Uterus (tissue), 4 donors: ENCODE measurements around the gene BBS1. TPM values are rescaled to one million over a fixed set of nuclear protein-coding genes. Genes with fewer than 3 reads are reported as not detected.

Source experiments
- DNase-seq, 2 donors: peaks; one replicate each; pipeline ENCODE4 v3.0.0-alpha.2; 2019 to 2020
- H3K27ac ChIP-seq, 2 donors: fragments of 200-600 bp; sonication (generic); 1 replicate in 1 of 2; 2 replicates in 1 of 2; pipeline ENCODE4 v1.5.1; 2016 to 2018
- H3K27me3 ChIP-seq, 2 donors: fragments of 200-600 bp; sonication (generic); one replicate each; pipeline ENCODE4 v1.5.1; 2018 to 2019; ENCODE audit warnings: control low read depth in 1 of 2
- H3K36me3 ChIP-seq, 2 donors: fragments of 200-600 bp; sonication (generic); one replicate each; pipeline ENCODE4 v1.5.1; 2019; ENCODE audit warnings: control low read depth in 1 of 2
- H3K4me1 ChIP-seq, 2 donors: fragments of 200-600 bp; sonication (generic); one replicate each; pipeline ENCODE4 v1.5.1; 2018 to 2019; ENCODE audit warnings: control low read depth in 1 of 2
- H3K4me3 ChIP-seq, 2 donors: fragments of 200-600 bp; sonication (generic); 1 replicate in 1 of 2; 2 replicates in 1 of 2; pipeline ENCODE4 v1.5.1; 2018 to 2019; ENCODE audit warnings: mild to moderate bottlenecking in 1 of 2
- H3K9me3 ChIP-seq, 2 donors: fragments of 200-600 bp; sonication (generic); one replicate each; pipeline ENCODE4 v1.5.1; 2019; ENCODE audit warnings: control low read depth in 1 of 2
- POLR2A ChIP-seq, 2 donors: fragments of 450-650 bp; IDR thresholded peaks; one replicate each; pipeline ENCODE4 v1.6.1; 2016; ENCODE audit warnings: antibody characterized with exemption in 2 of 2, mild to moderate bottlenecking in 1 of 2, moderate library complexity in 1 of 2
- intact Hi-C: fragments of 100-400 bp; cut with DNase I; formaldehyde crosslinking; loops from one replicate; pipeline ENCODE4 v1.15.1; 2023; ENCODE audit warnings: low total_unique reads
- total RNA-seq, 4 donors: library from RNA; depleted of rRNA in 3 of 4; stranded (reverse); fragments of >200 nt in 3 of 4; gene quantifications; one replicate each; pipeline versions ENCODE4 v1.1.0 to v1.2.4, GENCODE V29; 2014 to 2023
- TF ChIP-seq, protein P1 (sequence below), 4 experiments: fragments of 200-600 bp in 2 of 4; fragments of 450-650 bp in 2 of 4; sonication (generic) in 2 of 4; IDR thresholded peaks; one replicate each; pipeline ENCODE4 v1.5.1; 2016 to 2019; ENCODE audit warnings: antibody characterized with exemption in 4 of 4, mild to moderate bottlenecking in 2 of 4, moderate library complexity in 1 of 4
- donor health status: DM: yes; HTN: yes; CAD: no.

Gene BBS1
- total RNA-seq, 4 donors from 2014 or later, result 32.1 to 84.4 (median 56.8) TPM

DNA sequence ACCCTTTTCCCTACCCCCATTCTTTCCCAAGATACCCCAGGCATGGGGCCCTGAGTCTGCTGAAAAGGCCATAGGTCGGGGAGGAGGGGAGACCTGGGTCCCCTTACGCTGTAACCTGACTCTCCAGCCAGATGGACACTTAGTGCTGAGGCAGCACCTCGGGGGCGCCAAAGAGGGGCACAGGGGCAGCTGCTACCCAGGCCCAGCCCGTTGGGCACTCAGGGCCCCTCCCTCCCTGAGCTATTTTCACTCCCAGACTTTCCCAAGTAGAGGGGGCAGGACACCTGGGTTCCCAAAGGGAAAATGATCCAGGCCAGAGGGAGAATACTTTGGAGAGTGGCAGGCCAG, 37.2 kb downstream of the BBS1 start:
- intact Hi-C loops, result no loop called here
- Histone ChIP-seq H3K27me3 (no peaks in the 10 kb centered on the region), H3K9me3 (no peaks in the 10 kb centered on the region), H3K27ac (peak overlapping the region in 1 of 2 donors; percentile 67), H3K4me3 (no peak overlapping the region), H3K4me1 (peaks cover 0 to 6% of the 10 kb centered on the region in 2 donors), H3K36me3 (no peaks in the 10 kb centered on the region)
- TF ChIP-seq POLR2A (IDR thresholded peaks at IDR 0.05), result no peak
- TF ChIP-seq, protein P1, sequence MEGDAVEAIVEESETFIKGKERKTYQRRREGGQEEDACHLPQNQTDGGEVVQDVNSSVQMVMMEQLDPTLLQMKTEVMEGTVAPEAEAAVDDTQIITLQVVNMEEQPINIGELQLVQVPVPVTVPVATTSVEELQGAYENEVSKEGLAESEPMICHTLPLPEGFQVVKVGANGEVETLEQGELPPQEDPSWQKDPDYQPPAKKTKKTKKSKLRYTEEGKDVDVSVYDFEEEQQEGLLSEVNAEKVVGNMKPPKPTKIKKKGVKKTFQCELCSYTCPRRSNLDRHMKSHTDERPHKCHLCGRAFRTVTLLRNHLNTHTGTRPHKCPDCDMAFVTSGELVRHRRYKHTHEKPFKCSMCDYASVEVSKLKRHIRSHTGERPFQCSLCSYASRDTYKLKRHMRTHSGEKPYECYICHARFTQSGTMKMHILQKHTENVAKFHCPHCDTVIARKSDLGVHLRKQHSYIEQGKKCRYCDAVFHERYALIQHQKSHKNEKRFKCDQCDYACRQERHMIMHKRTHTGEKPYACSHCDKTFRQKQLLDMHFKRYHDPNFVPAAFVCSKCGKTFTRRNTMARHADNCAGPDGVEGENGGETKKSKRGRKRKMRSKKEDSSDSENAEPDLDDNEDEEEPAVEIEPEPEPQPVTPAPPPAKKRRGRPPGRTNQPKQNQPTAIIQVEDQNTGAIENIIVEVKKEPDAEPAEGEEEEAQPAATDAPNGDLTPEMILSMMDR (IDR thresholded peaks at IDR 0.05), result no peak
- no peak for DNase-seq

DNA sequence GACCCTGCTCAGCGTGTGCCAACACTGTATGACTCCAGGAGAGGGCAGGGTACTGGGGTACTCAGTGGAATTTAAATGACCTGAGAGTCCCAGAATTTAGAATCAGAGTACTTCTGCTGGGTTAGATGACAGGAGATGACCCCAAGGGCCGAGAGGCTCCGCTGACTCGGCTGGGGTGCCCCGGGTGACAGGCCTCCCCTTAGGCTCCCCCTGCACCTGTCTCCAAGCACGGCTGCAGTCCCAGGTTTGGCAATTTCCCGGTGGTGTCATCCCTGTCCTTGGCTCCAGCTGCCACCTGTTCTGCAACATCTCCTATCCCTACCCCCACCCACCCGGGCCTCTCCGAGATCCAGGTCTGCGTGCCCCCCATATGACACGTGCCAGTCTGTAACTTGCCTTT, 37.6 kb downstream of the BBS1 start:
- intact Hi-C loops, result no loop called here
- no peaks in the 10 kb centered on the region for H3K36me3 ChIP-seq
- H3K4me3 ChIP-seq, result no peak overlapping the region
- TF ChIP-seq, protein P1 (IDR thresholded peaks at IDR 0.05), result no peak
- no peak for TF ChIP-seq POLR2A (IDR thresholded peaks at IDR 0.05)
- no peaks in the 10 kb centered on the region for H3K27me3 ChIP-seq
- H3K27ac ChIP-seq, result no peak overlapping the region
- no peak for DNase-seq
- no peaks in the 10 kb centered on the region for H3K9me3 ChIP-seq
- peaks cover 0 to 6% of the 10 kb centered on the region in 2 donors for H3K4me1 ChIP-seq

DNA sequence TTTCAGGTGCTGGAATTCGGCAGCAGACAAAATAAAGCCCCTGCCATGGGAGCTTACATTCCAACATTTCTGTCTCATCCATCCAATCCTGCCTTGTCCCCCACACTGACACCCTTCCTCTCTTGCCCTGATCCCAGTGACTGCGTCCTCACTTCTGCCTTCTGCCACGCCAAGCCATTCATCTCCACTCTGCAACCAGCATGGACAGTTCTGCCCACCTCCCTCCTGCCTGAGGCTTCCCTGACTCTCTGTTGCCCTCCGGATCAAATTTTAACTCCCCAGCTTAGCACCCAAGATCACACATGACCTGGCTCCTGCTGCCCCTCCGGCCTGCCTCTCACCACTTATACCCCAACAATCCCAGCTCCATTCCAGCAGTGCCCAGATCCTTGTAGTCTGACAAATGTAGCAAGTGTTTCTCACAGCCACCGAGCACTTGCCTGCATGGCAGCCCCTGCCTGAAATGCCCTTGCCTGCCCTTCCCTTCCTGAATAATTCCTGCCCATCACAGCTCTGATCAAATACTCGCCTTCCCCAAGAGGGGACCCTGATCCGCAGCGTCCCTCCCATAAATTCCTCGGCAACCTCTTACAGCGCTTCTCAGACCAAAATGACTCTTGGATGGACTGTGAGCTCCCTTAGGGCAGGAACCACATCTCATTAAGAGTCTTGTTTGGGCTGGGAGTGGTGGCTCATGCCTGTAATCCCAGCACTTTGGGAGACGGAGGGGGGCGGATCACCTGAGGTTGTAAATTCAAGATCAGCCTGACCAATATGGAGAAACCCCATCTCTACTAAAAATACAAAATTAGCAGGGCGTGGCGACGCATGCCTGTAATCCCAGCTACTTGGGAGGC, 38.6 kb downstream of the BBS1 start:
- H3K9me3 ChIP-seq, result no peaks in the 10 kb centered on the region
- TF ChIP-seq, protein P1 (IDR thresholded peaks at IDR 0.05), result no peak
- no peak for TF ChIP-seq POLR2A (IDR thresholded peaks at IDR 0.05)
- no peaks in the 10 kb centered on the region for H3K4me1 ChIP-seq
- H3K4me3 ChIP-seq, result no peak overlapping the region
- intact Hi-C loops, result no loop called here
- no peaks in the 10 kb centered on the region for H3K27me3 ChIP-seq
- DNase-seq, result no peak
- H3K36me3 ChIP-seq, result no peaks in the 10 kb centered on the region
- H3K27ac ChIP-seq, result no peak overlapping the region

DNA sequence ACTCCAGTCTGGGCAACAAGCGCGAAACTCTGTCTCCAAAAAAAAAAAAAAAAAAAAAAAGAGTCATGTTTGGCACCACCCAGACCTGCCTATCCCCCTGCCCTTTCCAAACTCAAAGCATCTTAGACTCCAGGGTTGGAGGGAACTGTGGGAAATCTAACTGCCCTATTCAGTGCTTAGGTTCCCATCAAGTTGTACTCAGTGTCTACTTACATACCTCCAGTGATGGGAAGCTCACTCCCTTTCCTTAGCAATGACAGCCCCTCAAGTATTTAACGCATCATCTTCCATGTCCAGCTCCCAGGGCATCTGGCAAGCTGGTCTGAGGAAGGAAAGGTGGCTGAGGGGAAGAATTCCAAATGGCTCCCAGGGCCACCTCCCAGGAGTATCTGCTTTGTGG, 39.3 kb downstream of the BBS1 start:
- no peak for DNase-seq
- no peak overlapping the region for H3K4me3 ChIP-seq
- TF ChIP-seq, protein P1 (IDR thresholded peaks at IDR 0.05), result no peak
- no peak for TF ChIP-seq POLR2A (IDR thresholded peaks at IDR 0.05)
- intact Hi-C loops, result no loop called here
- H3K36me3 ChIP-seq, result no peaks in the 10 kb centered on the region
- H3K9me3 ChIP-seq, result no peaks in the 10 kb centered on the region
- no peak overlapping the region for H3K27ac ChIP-seq
- H3K27me3 ChIP-seq, result no peaks in the 10 kb centered on the region
- H3K4me1 ChIP-seq, result no peaks in the 10 kb centered on the region

DNA sequence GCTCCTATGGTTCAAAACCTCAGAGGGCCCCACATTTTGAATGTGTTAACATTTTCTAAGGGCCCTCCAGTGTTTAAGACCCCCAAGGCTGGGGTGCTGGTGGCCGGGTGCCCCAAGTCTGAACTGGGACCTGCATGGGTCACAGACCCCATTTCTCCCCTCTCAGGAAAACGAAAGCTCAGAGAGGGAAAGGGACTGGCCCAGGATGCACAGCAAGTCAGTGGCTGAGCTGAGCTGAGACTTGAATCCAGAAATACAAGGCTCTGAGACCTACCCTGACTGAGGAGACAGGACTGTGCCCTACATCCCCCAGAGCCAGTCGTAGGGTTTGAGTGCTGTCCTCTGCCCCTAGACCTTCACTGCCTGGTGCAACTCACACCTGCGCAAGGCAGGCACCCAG, 40.5 kb downstream of the BBS1 start:
- no peaks in the 10 kb centered on the region for H3K36me3 ChIP-seq
- no peak overlapping the region for H3K27ac ChIP-seq
- H3K4me3 ChIP-seq, result no peak overlapping the region
- H3K9me3 ChIP-seq, result no peaks in the 10 kb centered on the region
- no peak for DNase-seq
- TF ChIP-seq, protein P1 (IDR thresholded peaks at IDR 0.05), result no peak
- no peak for TF ChIP-seq POLR2A (IDR thresholded peaks at IDR 0.05)
- intact Hi-C loops, result no loop called here
- no peaks in the 10 kb centered on the region for H3K27me3 ChIP-seq
- no peaks in the 10 kb centered on the region for H3K4me1 ChIP-seq
